Right lobe of liver (tissue), 4 donors: ENCODE data around the gene IRF4.

Source experiments
- CTCF ChIP-seq, 4 donors: fragments of 200-600 bp in 3 of 4; fragments of 450-650 bp in 1 of 4; IDR thresholded peaks; one replicate each; pipeline versions ENCODE4 v1.5.1 to v1.8.0; 2016 to 2022; ENCODE audit warnings: antibody characterized with exemption in 4 of 4, mild to moderate bottlenecking in 2 of 4
- POLR2A ChIP-seq: fragments of 450-650 bp; IDR thresholded peaks from one replicate; pipeline ENCODE4 v1.6.1; 2017; ENCODE audit warnings: antibody characterized with exemption, mild to moderate bottlenecking
- donor health status: DM: no; HTN: no; CAD: no.
- donor health status: DM: no; HTN: no; CAD: no.
- donor health status: DM: no; HTN: yes; CAD: no.

- no peak for TF ChIP-seq CTCF (IDR thresholded peaks at IDR 0.05)
- no peak for TF ChIP-seq POLR2A
These were observed 36.6 kb downstream of the IRF4 start for GRCh38 chr6:428047-428603.
